GM12878 (cell line): Measurements from ENCODE around the gene BPIFA3. TPM values are rescaled to one million over a fixed set of nuclear protein-coding genes. Genes with fewer than 3 reads are reported as not detected.

ENCODE experiments used
- ATAC-seq: fragments of 200-7000 bp; cut with Tn5 transposase; 3 replicates; pipeline ENCODE4 v1.9.1; 2020; ENCODE audit warnings: mild to moderate bottlenecking, moderate library complexity
- BruUV-seq: library from RNA; stranded (reverse); fragments of 400-500 nt; replicated peaks from 2 replicates; lab custom pipeline; 2021; lab: Mats Ljungman, UMichigan
- CTCF ChIA-PET: fragments of 300-600 bp; sonication (Branson Sonifier 250); formaldehyde crosslinking; extraction: SDS; loops from one replicate; lab custom pipeline; 2021; ENCODE audit warnings: inconsistent platforms; lab: Yijun Ruan, JAX
- POLR2A ChIA-PET: fragments of 350-600 bp; formaldehyde crosslinking; extraction: SDS; loops from one replicate; lab custom pipeline; 2021; ENCODE audit warnings: inconsistent platforms; lab: Charles Lee
- RAD21 ChIA-PET: fragments of 300-600 bp; sonication (Branson Sonifier 250); formaldehyde crosslinking; loops from one replicate; lab custom pipeline; 2023; ENCODE audit warnings: antibody characterized with exemption; ENCODE audit not compliant: unreplicated experiment; lab: Charles Lee
- SMC1A ChIA-PET: fragments of 300-600 bp; sonication (Branson Sonifier 250); formaldehyde crosslinking; loops from one replicate; lab custom pipeline; 2023; ENCODE audit not compliant: unreplicated experiment, uncharacterized antibody; lab: Charles Lee
- DNase-seq: peaks from one replicate; pipeline ENCODE4 v3.0.0-alpha.2; 2011; ENCODE audit warnings: low read depth, low spot score
- FAIRE-seq: peaks from 3 replicates; lab custom pipeline; 2011; peaks lifted over from hg19 to GRCh38; lab: Jason Lieb, UNC
- H2AFZ ChIP-seq: 2 replicates; pipeline ENCODE4 v1.6.0; 2011; ENCODE audit warnings: low read depth, low read length, control low read depth; ENCODE audit not compliant: control insufficient read depth
- H3K27ac ChIP-seq: 2 replicates; pipeline ENCODE4 v1.5.1; 2011; ENCODE audit warnings: control low read depth; ENCODE audit not compliant: control insufficient read depth, insufficient read depth
- H3K27me3 ChIP-seq, 2 experiments: replicated peaks in 1 of 2; 2 replicates each; pipeline versions ENCODE4 v1.6.0 to v1.6.1; 2011; ENCODE audit warnings: low read length in 1 of 2; ENCODE audit not compliant: control insufficient read depth in 2 of 2, insufficient read depth in 2 of 2
- H3K36me3 ChIP-seq, 2 experiments: 2 replicates each; pipeline ENCODE4 v1.5.1; 2011; ENCODE audit warnings: low read length in 1 of 2; ENCODE audit not compliant: control insufficient read depth in 2 of 2, insufficient read depth in 2 of 2
- H3K4me1 ChIP-seq: 2 replicates; pipeline ENCODE4 v1.6.1; 2011; ENCODE audit warnings: mild to moderate bottlenecking, low read length, moderate library complexity, mixed read lengths; ENCODE audit not compliant: control insufficient read depth, insufficient read depth
- H3K4me2 ChIP-seq: 2 replicates; pipeline ENCODE4 v1.6.0; 2011; ENCODE audit warnings: control low read depth; ENCODE audit not compliant: control insufficient read depth, insufficient read depth
- H3K4me3 ChIP-seq: fragments of 200-600 bp; sonication (generic); 2 replicates; pipeline ENCODE4 v1.5.1; 2016
- H3K79me2 ChIP-seq: 2 replicates; pipeline ENCODE4 v1.6.0; 2011; ENCODE audit warnings: low read length; ENCODE audit not compliant: control insufficient read depth, insufficient read depth
- H3K9ac ChIP-seq: 2 replicates; pipeline ENCODE4 v1.8.0; 2011; ENCODE audit warnings: low read length, control low read depth, mixed read lengths; ENCODE audit not compliant: control insufficient read depth, insufficient read depth
- H3K9me3 ChIP-seq: replicated peaks from 3 replicates; pipeline ENCODE4 v1.5.1; 2011; ENCODE audit warnings: mild to moderate bottlenecking, low read length; ENCODE audit not compliant: control insufficient read depth, insufficient read depth
- H4K20me1 ChIP-seq: 2 replicates; pipeline ENCODE4 v1.6.0; 2011; ENCODE audit not compliant: control insufficient read depth, insufficient read depth
- BRCA1 ChIP-seq: IDR thresholded peaks from 2 replicates; pipeline ENCODE4 v1.6.1; 2011; ENCODE audit warnings: low read depth, low read length, improper control_type of control experiment
- KDM1A ChIP-seq: fragments of 200-600 bp; sonication (generic); IDR thresholded peaks from 2 replicates; pipeline ENCODE4 v1.6.1; 2016; ENCODE audit warnings: borderline replicate concordance
- KLF5 ChIP-seq: fragments of 450-650 bp; IDR thresholded peaks from 2 replicates; pipeline ENCODE4 v1.6.1; 2014; ENCODE audit warnings: mild to moderate bottlenecking; ENCODE audit not compliant: partially characterized antibody
- PML ChIP-seq: IDR thresholded peaks from 2 replicates; pipeline ENCODE4 v1.6.1; 2012; ENCODE audit warnings: low read length, inconsistent platforms
- RAD21 ChIP-seq: IDR thresholded peaks from 2 replicates; pipeline ENCODE4 v1.6.1; 2011; ENCODE audit warnings: mild to moderate bottlenecking, low read depth, low read length, moderate library complexity; ENCODE audit not compliant: insufficient read depth
- RCOR1 ChIP-seq: conservative IDR thresholded peaks from 2 replicates; pipeline ENCODE4 v1.6.1; 2012; ENCODE audit warnings: low read depth, low read length, improper control_type of control experiment
- SREBF1 ChIP-seq: IDR thresholded peaks from 2 replicates; pipeline ENCODE4 v1.6.1; 2012; ENCODE audit warnings: mild to moderate bottlenecking, low read length
- STAT1 ChIP-seq: fragments of 450-650 bp; conservative IDR thresholded peaks from 2 replicates; pipeline ENCODE4 v1.6.1; 2014; ENCODE audit warnings: antibody characterized with exemption, mild to moderate bottlenecking
- TCF3 ChIP-seq: IDR thresholded peaks from 2 replicates; pipeline ENCODE4 v1.6.1; 2012; ENCODE audit warnings: low read depth, mild to moderate bottlenecking, low read length, borderline replicate concordance; ENCODE audit not compliant: insufficient read depth
- WGBS: methylation state at CpG from one replicate; pipeline ENCODE4 v1.1.6; 2016; ENCODE audit warnings: low lambda C conversion rate; ENCODE audit not compliant: insufficient replicate concordance, insufficient coverage; ENCODE audit errors: missing lambda C conversion rate; 5-methylcytosine and 5-hydroxymethylcytosine counted together
- in situ Hi-C: fragments of 300-500 bp; cut with MboI; formaldehyde crosslinking; loops from 9 replicates; pipeline ENCODE4 v1.14.3; 2018; ENCODE audit warnings: mixed read lengths
- intact Hi-C: fragments of 100-400 bp; cut with micrococcal nuclease; formaldehyde crosslinking; loops from one replicate; pipeline ENCODE4 v1.14.2; 2022; ENCODE audit not compliant: unreplicated experiment
- polyA plus RNA-seq, 11 experiments: library from polyadenylated mRNA; depleted of rRNA in 4 of 11; unstranded in 6 of 11; stranded (reverse) in 5 of 11; fragments of >200 nt; fragmentation: Nextera tagmentation in 4 of 11; fragmentation: Illumina TruSeq in 1 of 11; extraction: Ambion mirVana in 4 of 11; extraction: Trizol in 1 of 11; gene quantifications; 1 replicate in 1 of 11; 2 replicates in 10 of 11; pipeline versions ENCODE4 v1.2.1 to v1.2.3, GENCODE V29; 2011 to 2016; ENCODE audit warnings: inconsistent platforms in 2 of 11, missing spikeins in 2 of 11, low read depth in 1 of 11
- total RNA-seq, 4 experiments: library from RNA; depleted of rRNA in 3 of 4; stranded (reverse); fragments of >200 nt in 3 of 4; fragmentation: Illumina TruSeq in 1 of 4; extraction: Trizol in 1 of 4; gene quantifications; 2 replicates each; pipeline versions ENCODE4 v1.2.1 to v1.2.3, GENCODE V29; 2013 to 2021
- TF ChIP-seq, protein P1 (sequence below): fragments of 450-650 bp; IDR thresholded peaks from 2 replicates; pipeline ENCODE4 v1.6.1; 2017; ENCODE audit warnings: mild to moderate bottlenecking, moderate library complexity
- TF ChIP-seq, protein P2 (sequence below): IDR thresholded peaks from 2 replicates; pipeline ENCODE4 v1.6.1; 2011; ENCODE audit warnings: low read depth, mild to moderate bottlenecking, low read length, moderate library complexity, borderline replicate concordance; ENCODE audit errors: extremely low read depth
- TF ChIP-seq, protein P3 (sequence below): fragments of 450-650 bp; IDR thresholded peaks from 2 replicates; pipeline ENCODE4 v1.6.1; 2017; ENCODE audit warnings: mild to moderate bottlenecking, low read depth, inconsistent platforms; ENCODE audit not compliant: poor library complexity, severe bottlenecking

The BPIFA3 gene
- total and polyA plus RNA-seq, 10 of the 15 experiments (the other 5 are each of a cell fraction or from before 2014, with no cell fraction given): not detected

DNA sequence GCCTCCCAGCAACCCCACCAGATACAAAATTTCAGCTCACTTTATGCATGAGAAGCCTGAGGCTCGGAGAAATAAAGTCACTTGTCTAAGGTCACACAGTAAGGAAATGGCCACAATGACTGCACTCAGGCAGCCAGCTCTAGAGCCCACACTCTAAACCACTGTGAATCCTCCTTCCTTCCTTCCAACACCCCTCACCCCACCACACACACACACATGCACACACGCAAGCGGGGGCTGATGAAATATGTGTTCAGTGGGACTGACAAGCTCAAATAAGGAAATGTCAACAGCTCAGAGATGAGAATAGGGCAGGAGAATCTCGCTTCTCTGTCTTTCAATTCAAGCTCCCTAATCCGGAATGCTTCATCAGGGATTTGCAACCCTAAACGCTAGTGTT, 12.7 kb downstream of the BPIFA3 start:
- no peak overlapping the region for H2AFZ ChIP-seq
- H3K36me3 ChIP-seq: no peaks in the 10 kb centered on the region
- BruUV-seq: no TSS peak
- SMC1A ChIA-PET: interaction anchor here (0.6 kb wide), 1 partner anchor 25 kb away, joined by 3 read pairs; no protein-coding TSS in a partner anchor
- DNase-seq (no peak), FAIRE-seq (no peak), ATAC-seq (no peak)
- intact Hi-C loops: no loop called here
- TF ChIP-seq BRCA1 (no peak), SREBF1 (no peak), PML (no peak), KDM1A (no peak), KLF5 (no peak), TCF3 (no peak), RCOR1 (no peak), STAT1 (no peak), RAD21 (no peak)
- TF ChIP-seq, protein P1, sequence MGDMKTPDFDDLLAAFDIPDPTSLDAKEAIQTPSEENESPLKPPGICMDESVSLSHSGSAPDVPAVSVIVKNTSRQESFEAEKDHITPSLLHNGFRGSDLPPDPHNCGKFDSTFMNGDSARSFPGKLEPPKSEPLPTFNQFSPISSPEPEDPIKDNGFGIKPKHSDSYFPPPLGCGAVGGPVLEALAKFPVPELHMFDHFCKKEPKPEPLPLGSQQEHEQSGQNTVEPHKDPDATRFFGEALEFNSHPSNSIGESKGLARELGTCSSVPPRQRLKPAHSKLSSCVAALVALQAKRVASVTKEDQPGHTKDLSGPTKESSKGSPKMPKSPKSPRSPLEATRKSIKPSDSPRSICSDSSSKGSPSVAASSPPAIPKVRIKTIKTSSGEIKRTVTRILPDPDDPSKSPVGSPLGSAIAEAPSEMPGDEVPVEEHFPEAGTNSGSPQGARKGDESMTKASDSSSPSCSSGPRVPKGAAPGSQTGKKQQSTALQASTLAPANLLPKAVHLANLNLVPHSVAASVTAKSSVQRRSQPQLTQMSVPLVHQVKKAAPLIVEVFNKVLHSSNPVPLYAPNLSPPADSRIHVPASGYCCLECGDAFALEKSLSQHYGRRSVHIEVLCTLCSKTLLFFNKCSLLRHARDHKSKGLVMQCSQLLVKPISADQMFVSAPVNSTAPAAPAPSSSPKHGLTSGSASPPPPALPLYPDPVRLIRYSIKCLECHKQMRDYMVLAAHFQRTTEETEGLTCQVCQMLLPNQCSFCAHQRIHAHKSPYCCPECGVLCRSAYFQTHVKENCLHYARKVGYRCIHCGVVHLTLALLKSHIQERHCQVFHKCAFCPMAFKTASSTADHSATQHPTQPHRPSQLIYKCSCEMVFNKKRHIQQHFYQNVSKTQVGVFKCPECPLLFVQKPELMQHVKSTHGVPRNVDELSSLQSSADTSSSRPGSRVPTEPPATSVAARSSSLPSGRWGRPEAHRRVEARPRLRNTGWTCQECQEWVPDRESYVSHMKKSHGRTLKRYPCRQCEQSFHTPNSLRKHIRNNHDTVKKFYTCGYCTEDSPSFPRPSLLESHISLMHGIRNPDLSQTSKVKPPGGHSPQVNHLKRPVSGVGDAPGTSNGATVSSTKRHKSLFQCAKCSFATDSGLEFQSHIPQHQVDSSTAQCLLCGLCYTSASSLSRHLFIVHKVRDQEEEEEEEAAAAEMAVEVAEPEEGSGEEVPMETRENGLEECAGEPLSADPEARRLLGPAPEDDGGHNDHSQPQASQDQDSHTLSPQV: no peak
- TF ChIP-seq, protein P2, sequence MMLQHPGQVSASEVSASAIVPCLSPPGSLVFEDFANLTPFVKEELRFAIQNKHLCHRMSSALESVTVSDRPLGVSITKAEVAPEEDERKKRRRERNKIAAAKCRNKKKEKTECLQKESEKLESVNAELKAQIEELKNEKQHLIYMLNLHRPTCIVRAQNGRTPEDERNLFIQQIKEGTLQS: no peak
- TF ChIP-seq, protein P3, sequence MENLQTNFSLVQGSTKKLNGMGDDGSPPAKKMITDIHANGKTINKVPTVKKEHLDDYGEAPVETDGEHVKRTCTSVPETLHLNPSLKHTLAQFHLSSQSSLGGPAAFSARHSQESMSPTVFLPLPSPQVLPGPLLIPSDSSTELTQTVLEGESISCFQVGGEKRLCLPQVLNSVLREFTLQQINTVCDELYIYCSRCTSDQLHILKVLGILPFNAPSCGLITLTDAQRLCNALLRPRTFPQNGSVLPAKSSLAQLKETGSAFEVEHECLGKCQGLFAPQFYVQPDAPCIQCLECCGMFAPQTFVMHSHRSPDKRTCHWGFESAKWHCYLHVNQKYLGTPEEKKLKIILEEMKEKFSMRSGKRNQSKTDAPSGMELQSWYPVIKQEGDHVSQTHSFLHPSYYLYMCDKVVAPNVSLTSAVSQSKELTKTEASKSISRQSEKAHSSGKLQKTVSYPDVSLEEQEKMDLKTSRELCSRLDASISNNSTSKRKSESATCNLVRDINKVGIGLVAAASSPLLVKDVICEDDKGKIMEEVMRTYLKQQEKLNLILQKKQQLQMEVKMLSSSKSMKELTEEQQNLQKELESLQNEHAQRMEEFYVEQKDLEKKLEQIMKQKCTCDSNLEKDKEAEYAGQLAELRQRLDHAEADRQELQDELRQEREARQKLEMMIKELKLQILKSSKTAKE: no peak
- no peaks in the 10 kb centered on the region for H3K9me3 ChIP-seq
- in situ Hi-C loops: no loop called here
- no peaks in the 10 kb centered on the region for H3K4me1 ChIP-seq
- WGBS: 41% methylated on average over 6 of the region's 6 CpGs
- no peaks in the 10 kb centered on the region for H4K20me1 ChIP-seq
- RAD21 ChIA-PET: no interaction called here
- no peak overlapping the region for H3K9ac ChIP-seq
- no peak overlapping the region for H3K4me2 ChIP-seq
- no peaks in the 10 kb centered on the region for H3K79me2 ChIP-seq
- POLR2A ChIA-PET: no interaction called here
- no peak overlapping the region for H3K27ac ChIP-seq
- H3K4me3 ChIP-seq: no peak overlapping the region
- peaks cover 0 to 3% of the 10 kb centered on the region in 2 experiments; a peak in 3 of 4 replicates for H3K27me3 ChIP-seq
- CTCF ChIA-PET: interaction anchor here (1.5 kb wide), 1 partner anchor 9 kb away, joined by 3 read pairs; no protein-coding TSS in a partner anchor
